Measurements from ENCODE around the gene ING4. TPM values are rescaled to one million over a fixed set of nuclear protein-coding genes. Genes with fewer than 3 reads are reported as not detected.

ING4 gene
- total and polyA plus RNA-seq, 2 of the 13 experiments (the other 11 are each of a cell fraction or from before 2014, with no cell fraction given) = 14.4 to 32.4 TPM

DNA sequence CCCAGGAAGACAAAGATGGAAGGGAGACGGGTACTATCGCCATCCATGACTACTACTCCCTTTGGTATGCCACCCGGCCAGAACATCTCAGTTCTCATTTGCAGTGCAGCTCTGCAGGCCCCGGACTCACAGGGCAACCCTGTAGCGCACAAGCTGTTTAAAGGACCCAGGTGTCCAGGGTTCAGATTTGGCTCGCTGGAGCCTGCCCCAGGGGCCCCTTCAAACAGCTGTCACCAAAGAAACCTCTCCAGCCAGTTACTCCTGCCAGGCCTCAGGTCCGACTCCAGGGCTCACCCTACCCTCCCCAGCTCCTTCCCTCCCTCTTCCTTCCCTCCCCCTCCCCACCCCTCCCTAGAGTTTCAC, 50.3 kb downstream of the ING4 start:
- no peaks in the 10 kb centered on the region for H3K9me3 ChIP-seq (ENCODE audit: low read length)
- 20% methylated on average over 4 of the region's 7 CpGs for WGBS (ENCODE audit: low lambda C conversion rate)
- DNase-seq (ENCODE audit: low spot score) (no peak), ATAC-seq (no peak), FAIRE-seq (no peak)
- H3K36me3 ChIP-seq (replicated peaks in 1 of 2; ENCODE audit: control insufficient read depth in 1 of 2, insufficient read depth in 2 of 2, low read length in 2 of 2) = no peaks in the 10 kb centered on the region
- H3K27me3 ChIP-seq (ENCODE audit: control insufficient read depth in 1 of 2, insufficient read depth in 2 of 2, low read length in 2 of 2) = no peaks in the 10 kb centered on the region
- 0 out of 2 replicates have a peak overlapping the region, but pooled peaks have one; percentile 76 for H3K9ac ChIP-seq (ENCODE audit: insufficient read depth, low read depth, low read length)
- peaks cover 47% of the 10 kb centered on the region for H3K4me1 ChIP-seq (ENCODE audit: insufficient read depth, low read length)
- peak overlapping the region; percentile 34 to 75 (median 53); a peak in 5 of 6 replicates for H3K4me3 ChIP-seq (replicated peaks in 1 of 3; ENCODE audit: insufficient read depth in 1 of 3, low read depth in 2 of 3, low read length in 3 of 3)
- intact Hi-C loops (cut with micrococcal nuclease; ENCODE audit: unreplicated experiment) = loop anchor here (10.0 kb wide), 1 partner anchor 212 kb away; the partner anchor contains the start of genes GPR162 and P3H3
- peak overlapping the region; percentile 69 for H3K27ac ChIP-seq (ENCODE audit: extremely low read length, insufficient read depth, low read length)
- no peaks in the 10 kb centered on the region for H3K79me2 ChIP-seq (ENCODE audit: insufficient read depth, low read length)
- no peaks in the 10 kb centered on the region for H4K20me1 ChIP-seq (ENCODE audit: insufficient read depth, low read length)
- TF ChIP-seq ZNF30 (CRISPR knock-in tag; IDR thresholded peaks at IDR 0.05) (no peak), PCBP1 (IDR thresholded peaks at IDR 0.05; ENCODE audit: borderline replicate concordance, low read depth, low read length) (peak; percentile 79; the same call in 1 of the 2 replicates), ZNF160 (CRISPR knock-in tag; IDR thresholded peaks at IDR 0.05) (0 out of 2 replicates have a peak, but pooled peaks have one; percentile 28), ZFY (CRISPR knock-in tag; IDR thresholded peaks at IDR 0.05) (peak; percentile 28; the same call in 1 of the 2 replicates)
- TF ChIP-seq, protein P1, sequence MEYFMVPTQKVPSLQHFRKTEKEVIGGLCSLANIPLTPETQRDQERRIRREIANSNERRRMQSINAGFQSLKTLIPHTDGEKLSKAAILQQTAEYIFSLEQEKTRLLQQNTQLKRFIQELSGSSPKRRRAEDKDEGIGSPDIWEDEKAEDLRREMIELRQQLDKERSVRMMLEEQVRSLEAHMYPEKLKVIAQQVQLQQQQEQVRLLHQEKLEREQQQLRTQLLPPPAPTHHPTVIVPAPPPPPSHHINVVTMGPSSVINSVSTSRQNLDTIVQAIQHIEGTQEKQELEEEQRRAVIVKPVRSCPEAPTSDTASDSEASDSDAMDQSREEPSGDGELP (IDR thresholded peaks at IDR 0.05; ENCODE audit: borderline replicate concordance, low read depth) = no peak
- H2AFZ ChIP-seq (ENCODE audit: low read length) = no peak overlapping the region
- in situ Hi-C loops (cut with HindIII; ENCODE audit: extremely low pct_ligation_motif_present, low pct_unique_long_range_greater_than_20kb) = no loop called here
- BruUV-seq (replicated peaks) = no TSS peak
- H3K4me2 ChIP-seq (ENCODE audit: low read depth, low read length) = peak overlapping the region; percentile 100
- CTCF ChIA-PET (ENCODE audit: low intra/inter-chr PET ratio, low total read pairs) = no interaction called here
- POLR2A ChIA-PET = interaction anchor here (0.6 to 3.0 kb wide), 13 partner anchors 23 to 260 kb away, joined by 3 to 30 read pairs (median 4); partner anchors contain the start of genes CDCA3, COPS7A, GAPDH and LPAR5

DNA sequence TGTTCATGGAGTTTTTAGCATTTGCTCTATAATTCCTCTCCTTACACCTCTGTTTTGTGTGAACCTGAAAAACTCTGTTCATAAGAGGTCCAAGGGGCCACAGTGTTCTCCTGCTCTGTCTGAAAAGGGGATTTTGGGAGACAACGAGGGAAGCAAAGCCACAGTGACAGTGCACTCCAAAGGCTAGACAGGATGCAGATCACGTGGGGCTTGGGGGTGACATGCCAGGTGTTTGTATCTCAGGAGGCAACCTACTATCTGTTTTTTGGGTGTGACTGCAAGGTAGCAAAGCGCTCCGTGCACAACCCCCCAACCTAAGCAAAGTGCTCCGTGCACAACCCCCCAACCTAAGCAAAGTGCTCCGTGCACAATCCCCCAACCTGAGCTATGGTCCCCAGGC, 50.7 kb downstream of the ING4 start:
- Histone ChIP-seq H2AFZ (ENCODE audit: low read length) (no peak overlapping the region), H3K36me3 (replicated peaks in 1 of 2; ENCODE audit: control insufficient read depth in 1 of 2, insufficient read depth in 2 of 2, low read length in 2 of 2) (no peaks in the 10 kb centered on the region), H3K4me3 (replicated peaks in 1 of 3; ENCODE audit: insufficient read depth in 1 of 3, low read depth in 2 of 3, low read length in 3 of 3) (peak overlapping the region in 2 of 3 experiments; percentile 34 to 75; a peak in 2 of 6 replicates), H4K20me1 (ENCODE audit: insufficient read depth, low read length) (no peaks in the 10 kb centered on the region), H3K9ac (ENCODE audit: insufficient read depth, low read depth, low read length) (no peak overlapping the region), H3K4me2 (ENCODE audit: low read depth, low read length) (peak overlapping the region; percentile 100), H3K27me3 (ENCODE audit: control insufficient read depth in 1 of 2, insufficient read depth in 2 of 2, low read length in 2 of 2) (no peaks in the 10 kb centered on the region), H3K4me1 (ENCODE audit: insufficient read depth, low read length) (peaks cover 49% of the 10 kb centered on the region), H3K27ac (ENCODE audit: extremely low read length, insufficient read depth, low read length) (no peak overlapping the region), H3K79me2 (ENCODE audit: insufficient read depth, low read length) (no peaks in the 10 kb centered on the region), H3K9me3 (ENCODE audit: low read length) (no peaks in the 10 kb centered on the region)
- no TSS peak for BruUV-seq (replicated peaks)
- no peak for DNase-seq (ENCODE audit: low spot score)
- no peak for TF ChIP-seq ZNF501 (CRISPR knock-in tag; IDR thresholded peaks at IDR 0.05)
- TF ChIP-seq, protein P2, sequence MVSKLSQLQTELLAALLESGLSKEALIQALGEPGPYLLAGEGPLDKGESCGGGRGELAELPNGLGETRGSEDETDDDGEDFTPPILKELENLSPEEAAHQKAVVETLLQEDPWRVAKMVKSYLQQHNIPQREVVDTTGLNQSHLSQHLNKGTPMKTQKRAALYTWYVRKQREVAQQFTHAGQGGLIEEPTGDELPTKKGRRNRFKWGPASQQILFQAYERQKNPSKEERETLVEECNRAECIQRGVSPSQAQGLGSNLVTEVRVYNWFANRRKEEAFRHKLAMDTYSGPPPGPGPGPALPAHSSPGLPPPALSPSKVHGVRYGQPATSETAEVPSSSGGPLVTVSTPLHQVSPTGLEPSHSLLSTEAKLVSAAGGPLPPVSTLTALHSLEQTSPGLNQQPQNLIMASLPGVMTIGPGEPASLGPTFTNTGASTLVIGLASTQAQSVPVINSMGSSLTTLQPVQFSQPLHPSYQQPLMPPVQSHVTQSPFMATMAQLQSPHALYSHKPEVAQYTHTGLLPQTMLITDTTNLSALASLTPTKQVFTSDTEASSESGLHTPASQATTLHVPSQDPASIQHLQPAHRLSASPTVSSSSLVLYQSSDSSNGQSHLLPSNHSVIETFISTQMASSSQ (IDR thresholded peaks at IDR 0.05; ENCODE audit: low read depth) = no peak
- TF ChIP-seq, protein P2 (CRISPR knock-in tag; IDR thresholded peaks at IDR 0.05; ENCODE audit: borderline replicate concordance) = no peak
- TF ChIP-seq, protein P3, sequence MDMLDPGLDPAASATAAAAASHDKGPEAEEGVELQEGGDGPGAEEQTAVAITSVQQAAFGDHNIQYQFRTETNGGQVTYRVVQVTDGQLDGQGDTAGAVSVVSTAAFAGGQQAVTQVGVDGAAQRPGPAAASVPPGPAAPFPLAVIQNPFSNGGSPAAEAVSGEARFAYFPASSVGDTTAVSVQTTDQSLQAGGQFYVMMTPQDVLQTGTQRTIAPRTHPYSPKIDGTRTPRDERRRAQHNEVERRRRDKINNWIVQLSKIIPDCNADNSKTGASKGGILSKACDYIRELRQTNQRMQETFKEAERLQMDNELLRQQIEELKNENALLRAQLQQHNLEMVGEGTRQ (IDR thresholded peaks at IDR 0.05; ENCODE audit: low read depth, low read length) = 0 out of 2 replicates have a peak, but pooled peaks have one; percentile 16
- TF ChIP-seq, protein P3 (CRISPR knock-in tag; IDR thresholded peaks at IDR 0.05; ENCODE audit: borderline replicate concordance) = no peak; the same call in 1 of the 2 replicates
- POLR2A ChIA-PET = interaction anchor here (1.4 to 3.0 kb wide), 8 partner anchors 44 to 261 kb away, joined by 4 to 30 read pairs (median 13); partner anchors contain the start of genes CDCA3, COPS7A, GAPDH and NOP2
- 63% methylated on average over 6 of the region's 6 CpGs for WGBS (ENCODE audit: low lambda C conversion rate)
- no peak for FAIRE-seq
- CTCF ChIA-PET (ENCODE audit: low intra/inter-chr PET ratio, low total read pairs) = no interaction called here
- no peak for ATAC-seq
- in situ Hi-C loops (cut with HindIII; ENCODE audit: extremely low pct_ligation_motif_present, low pct_unique_long_range_greater_than_20kb) (no loop called here), intact Hi-C loops (cut with micrococcal nuclease; ENCODE audit: unreplicated experiment) (loop anchor here (10.0 kb wide), 1 partner anchor 213 kb away; the partner anchor contains the start of genes GPR162 and P3H3)
